Measurements from ENCODE around the gene ZNF444. TPM values are rescaled to one million over a fixed set of nuclear protein-coding genes. Genes with fewer than 3 reads are reported as not detected.

The ZNF444 gene
- total and polyA plus RNA-seq, 9 of the 15 experiments (the other 6 are each of a cell fraction or from before 2014, with no cell fraction given) = 0.39 to 40.0 (median 6.9) TPM

- no peaks in the 10 kb centered on the region for H4K20me1 ChIP-seq (replicated peaks; ENCODE audit: control insufficient read depth, insufficient read depth, low read length)
- WGBS (ENCODE audit: insufficient coverage, low coverage, missing lambda C conversion rate) = 97% methylated on average over 4 of the region's 7 CpGs
Observed at GRCh38 chr19:56097776-56098175, 43.3 kb upstream of the ZNF444 start.

More at GRCh38 chr19:56097776-56098175, 43.3 kb upstream of the ZNF444 start:
- ChIA-PET CTCF (ENCODE audit: low intra/inter-chr PET ratio) (no interaction called here), POLR2A (no interaction called here)
- TF ChIP-seq RBM17 (IDR thresholded peaks at IDR 0.05; ENCODE audit: borderline replicate concordance, low read depth, low read length) (no peak), ZNF143 (CRISPR knock-in tag; IDR thresholded peaks at IDR 0.05) (no peak), HDGF (IDR thresholded peaks at IDR 0.05) (no peak), ZNF316 (IDR thresholded peaks at IDR 0.05) (no peak), ZNF124 (CRISPR knock-in tag; IDR thresholded peaks at IDR 0.05) (no peak), ZNF212 (CRISPR knock-in tag; IDR thresholded peaks at IDR 0.05) (no peak), ZBTB11 (CRISPR knock-in tag; IDR thresholded peaks at IDR 0.05) (no peak), POLR2G (IDR thresholded peaks at IDR 0.05; ENCODE audit: low read depth, low read length) (no peak; the same call in 1 of the 2 replicates), THRB (CRISPR knock-in tag; conservative IDR thresholded peaks at IDR 0.05) (no peak), NRF1 (conservative IDR thresholded peaks at IDR 0.05 in 1 of 2, IDR thresholded peaks at IDR 0.05 in 1 of 2) (no peak), HCFC1 (IDR thresholded peaks at IDR 0.05; ENCODE audit: low read depth, low read length) (no peak), ZNF444 (CRISPR knock-in tag; IDR thresholded peaks at IDR 0.05) (no peak)
- TF ChIP-seq, protein P1, sequence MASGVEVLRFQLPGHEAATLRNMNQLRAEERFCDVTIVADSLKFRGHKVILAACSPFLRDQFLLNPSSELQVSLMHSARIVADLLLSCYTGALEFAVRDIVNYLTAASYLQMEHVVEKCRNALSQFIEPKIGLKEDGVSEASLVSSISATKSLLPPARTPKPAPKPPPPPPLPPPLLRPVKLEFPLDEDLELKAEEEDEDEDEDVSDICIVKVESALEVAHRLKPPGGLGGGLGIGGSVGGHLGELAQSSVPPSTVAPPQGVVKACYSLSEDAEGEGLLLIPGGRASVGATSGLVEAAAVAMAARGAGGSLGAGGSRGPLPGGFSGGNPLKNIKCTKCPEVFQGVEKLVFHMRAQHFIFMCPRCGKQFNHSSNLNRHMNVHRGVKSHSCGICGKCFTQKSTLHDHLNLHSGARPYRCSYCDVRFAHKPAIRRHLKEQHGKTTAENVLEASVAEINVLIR (CRISPR knock-in tag; IDR thresholded peaks at IDR 0.05) = no peak
- TF ChIP-seq, protein P2, sequence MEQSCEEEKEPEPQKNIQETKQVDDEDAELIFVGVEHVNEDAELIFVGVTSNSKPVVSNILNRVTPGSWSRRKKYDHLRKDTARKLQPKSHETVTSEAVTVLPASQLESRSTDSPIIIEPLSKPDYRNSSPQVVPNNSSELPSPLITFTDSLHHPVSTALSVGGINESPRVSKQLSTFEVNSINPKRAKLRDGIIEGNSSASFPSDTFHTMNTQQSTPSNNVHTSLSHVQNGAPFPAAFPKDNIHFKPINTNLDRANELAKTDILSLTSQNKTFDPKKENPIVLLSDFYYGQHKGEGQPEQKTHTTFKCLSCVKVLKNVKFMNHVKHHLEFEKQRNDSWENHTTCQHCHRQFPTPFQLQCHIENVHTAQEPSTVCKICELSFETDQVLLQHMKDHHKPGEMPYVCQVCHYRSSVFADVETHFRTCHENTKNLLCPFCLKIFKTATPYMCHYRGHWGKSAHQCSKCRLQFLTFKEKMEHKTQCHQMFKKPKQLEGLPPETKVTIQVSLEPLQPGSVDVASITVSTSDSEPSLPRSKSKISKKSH (CRISPR knock-in tag; IDR thresholded peaks at IDR 0.05) = no peak
- peaks cover 10% of the 10 kb centered on the region for H3K9me3 ChIP-seq (replicated peaks; ENCODE audit: control insufficient read depth, insufficient read depth, low read depth, low read length)
- H3K9me1 ChIP-seq (ENCODE audit: control insufficient read depth, insufficient read depth, low read length) = no peaks in the 10 kb centered on the region
- no peaks in the 10 kb centered on the region for H3K27me3 ChIP-seq (ENCODE audit: control insufficient read depth in 2 of 2, insufficient read depth in 2 of 2, low read length in 2 of 2)
- H2AFZ ChIP-seq (ENCODE audit: low read depth, low read length) = no peak overlapping the region
- intact Hi-C loops (cut with micrococcal nuclease) = no loop called here
- FAIRE-seq (no peak), DNase-seq (ENCODE audit: extremely low read depth in 1 of 4, low spot score in 3 of 4) (no peak), ATAC-seq (no peak)
- BruUV-seq (replicated peaks) = no TSS peak
- peaks cover 0 to 14% of the 10 kb centered on the region in 2 experiments; a peak in 1 of 5 replicates for H3K4me1 ChIP-seq (replicated peaks in 1 of 2; ENCODE audit: control insufficient read depth in 2 of 2, insufficient read depth in 2 of 2, low read length in 2 of 2)
- no peak overlapping the region for H3K4me3 ChIP-seq
- H3K4me2 ChIP-seq (ENCODE audit: insufficient read depth, low read length) = no peak overlapping the region
- H3K79me2 ChIP-seq (ENCODE audit: control insufficient read depth, insufficient read depth, low read length) = peaks cover 67% of the 10 kb centered on the region
- peaks cover 81% of the 10 kb centered on the region for H3K36me3 ChIP-seq (ENCODE audit: control insufficient read depth, insufficient read depth, low read length)
- H3K9ac ChIP-seq (ENCODE audit: insufficient read depth in 1 of 2, low read depth in 2 of 2, low read length in 2 of 2) = no peak overlapping the region
- no peak overlapping the region for H3K27ac ChIP-seq (ENCODE audit: extremely low read depth, low read depth, low read length)
- in situ Hi-C loops (cut with MboI) = no loop called here
